ENCODE results near the gene ZNF723. TPM values are rescaled to one million over a fixed set of nuclear protein-coding genes. Genes with fewer than 3 reads are reported as not detected.
"Not testable (repeated sequence)": the region's sequence is repeated elsewhere in the genome, so short reads cannot be mapped to it uniquely, and the experiment has no call there.

Gene ZNF723
- polyA plus RNA-seq, 1 donor from 2014 or later: not detected

DNA sequence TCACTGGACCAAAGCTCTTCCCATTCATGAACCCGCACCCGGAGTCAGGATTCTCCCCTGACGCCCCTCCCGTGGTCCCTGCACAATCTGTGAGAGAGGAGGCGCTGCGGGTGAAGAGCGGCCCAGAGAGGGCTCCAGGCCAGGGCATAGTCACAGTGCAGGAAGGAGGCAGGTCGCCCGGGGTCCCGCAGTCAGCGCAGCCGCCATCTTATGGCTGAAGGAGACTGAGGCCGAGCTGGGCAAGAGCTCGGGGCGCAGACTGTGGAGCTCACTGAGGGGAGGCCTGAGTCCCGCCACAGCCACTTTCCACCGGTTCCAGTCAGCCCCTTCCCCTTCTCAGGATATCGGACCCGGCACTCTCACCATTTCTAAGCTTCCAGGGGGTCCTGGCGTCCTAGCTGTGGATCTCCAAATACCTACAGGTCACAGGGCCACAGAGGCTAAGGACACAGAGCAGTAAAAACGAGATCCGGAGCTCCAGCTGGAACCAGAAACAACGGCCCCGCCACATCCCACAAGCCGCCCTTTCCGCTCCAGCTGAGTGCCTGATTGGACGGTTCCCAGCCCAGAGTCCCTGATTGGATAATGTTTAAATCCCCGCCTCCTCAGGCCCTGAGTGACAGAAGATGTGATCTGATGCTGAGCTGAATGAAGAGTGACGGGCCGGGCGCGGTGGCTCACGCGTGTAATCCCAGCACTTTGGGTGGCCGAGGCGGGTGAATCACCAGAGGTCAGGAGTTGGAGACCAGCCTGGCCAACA, 48.3 kb upstream of the ZNF723 start, which contains the start of gene ZNF99:
ZNF99 (minus strand) TSS at position 501 of the 760 bp plus-strand sequence; CDS start at position 366, 135 bp downstream.
- Histone ChIP-seq H3K4me2 (ENCODE audit: low read length) (no peak within 1 kb of the TSS), H3K27ac (ENCODE audit: low read length) (no peak within 1 kb of the TSS), H3F3A (ENCODE audit: insufficient read depth, low read length, poor library complexity, severe bottlenecking) (no peaks in the 10 kb centered on the region), H3K79me2 (replicated peaks; ENCODE audit: insufficient read depth, low read length) (no peaks in the 10 kb centered on the region), H3K9me2 (ENCODE audit: insufficient read depth, low read length) (no peaks in the 10 kb centered on the region), H3K9ac (ENCODE audit: low read length) (no peak within 1 kb of the TSS), H3K36me3 (ENCODE audit: insufficient read depth, low read length) (no peaks in the 10 kb centered on the region), H2AFZ (ENCODE audit: low read depth, low read length) (no peak within 1 kb of the TSS), H3K9me3 (ENCODE audit: low read length) (no peaks in the 10 kb centered on the region), H3K27me3 (ENCODE audit: insufficient read depth, low read depth, low read length) (no peaks in the 10 kb centered on the region), H4K20me1 (ENCODE audit: insufficient read depth) (no peaks in the 10 kb centered on the region), H3K4me3 (ENCODE audit: low read length) (no peak within 1 kb of the TSS)
- TF ChIP-seq, protein P1, sequence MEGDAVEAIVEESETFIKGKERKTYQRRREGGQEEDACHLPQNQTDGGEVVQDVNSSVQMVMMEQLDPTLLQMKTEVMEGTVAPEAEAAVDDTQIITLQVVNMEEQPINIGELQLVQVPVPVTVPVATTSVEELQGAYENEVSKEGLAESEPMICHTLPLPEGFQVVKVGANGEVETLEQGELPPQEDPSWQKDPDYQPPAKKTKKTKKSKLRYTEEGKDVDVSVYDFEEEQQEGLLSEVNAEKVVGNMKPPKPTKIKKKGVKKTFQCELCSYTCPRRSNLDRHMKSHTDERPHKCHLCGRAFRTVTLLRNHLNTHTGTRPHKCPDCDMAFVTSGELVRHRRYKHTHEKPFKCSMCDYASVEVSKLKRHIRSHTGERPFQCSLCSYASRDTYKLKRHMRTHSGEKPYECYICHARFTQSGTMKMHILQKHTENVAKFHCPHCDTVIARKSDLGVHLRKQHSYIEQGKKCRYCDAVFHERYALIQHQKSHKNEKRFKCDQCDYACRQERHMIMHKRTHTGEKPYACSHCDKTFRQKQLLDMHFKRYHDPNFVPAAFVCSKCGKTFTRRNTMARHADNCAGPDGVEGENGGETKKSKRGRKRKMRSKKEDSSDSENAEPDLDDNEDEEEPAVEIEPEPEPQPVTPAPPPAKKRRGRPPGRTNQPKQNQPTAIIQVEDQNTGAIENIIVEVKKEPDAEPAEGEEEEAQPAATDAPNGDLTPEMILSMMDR (IDR thresholded peaks at IDR 0.05; ENCODE audit: poor library complexity, severe bottlenecking): no peak
- TF ChIP-seq, protein P2, sequence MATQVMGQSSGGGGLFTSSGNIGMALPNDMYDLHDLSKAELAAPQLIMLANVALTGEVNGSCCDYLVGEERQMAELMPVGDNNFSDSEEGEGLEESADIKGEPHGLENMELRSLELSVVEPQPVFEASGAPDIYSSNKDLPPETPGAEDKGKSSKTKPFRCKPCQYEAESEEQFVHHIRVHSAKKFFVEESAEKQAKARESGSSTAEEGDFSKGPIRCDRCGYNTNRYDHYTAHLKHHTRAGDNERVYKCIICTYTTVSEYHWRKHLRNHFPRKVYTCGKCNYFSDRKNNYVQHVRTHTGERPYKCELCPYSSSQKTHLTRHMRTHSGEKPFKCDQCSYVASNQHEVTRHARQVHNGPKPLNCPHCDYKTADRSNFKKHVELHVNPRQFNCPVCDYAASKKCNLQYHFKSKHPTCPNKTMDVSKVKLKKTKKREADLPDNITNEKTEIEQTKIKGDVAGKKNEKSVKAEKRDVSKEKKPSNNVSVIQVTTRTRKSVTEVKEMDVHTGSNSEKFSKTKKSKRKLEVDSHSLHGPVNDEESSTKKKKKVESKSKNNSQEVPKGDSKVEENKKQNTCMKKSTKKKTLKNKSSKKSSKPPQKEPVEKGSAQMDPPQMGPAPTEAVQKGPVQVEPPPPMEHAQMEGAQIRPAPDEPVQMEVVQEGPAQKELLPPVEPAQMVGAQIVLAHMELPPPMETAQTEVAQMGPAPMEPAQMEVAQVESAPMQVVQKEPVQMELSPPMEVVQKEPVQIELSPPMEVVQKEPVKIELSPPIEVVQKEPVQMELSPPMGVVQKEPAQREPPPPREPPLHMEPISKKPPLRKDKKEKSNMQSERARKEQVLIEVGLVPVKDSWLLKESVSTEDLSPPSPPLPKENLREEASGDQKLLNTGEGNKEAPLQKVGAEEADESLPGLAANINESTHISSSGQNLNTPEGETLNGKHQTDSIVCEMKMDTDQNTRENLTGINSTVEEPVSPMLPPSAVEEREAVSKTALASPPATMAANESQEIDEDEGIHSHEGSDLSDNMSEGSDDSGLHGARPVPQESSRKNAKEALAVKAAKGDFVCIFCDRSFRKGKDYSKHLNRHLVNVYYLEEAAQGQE (IDR thresholded peaks at IDR 0.05; ENCODE audit: borderline replicate concordance): no peak
- TF ChIP-seq MXI1 (conservative IDR thresholded peaks at IDR 0.05; ENCODE audit: poor library complexity, severe bottlenecking) (no peak), RAD21 (conservative IDR thresholded peaks at IDR 0.05) (no peak), POLR2AphosphoS5 (IDR thresholded peaks at IDR 0.05) (no peak), SMC3 (conservative IDR thresholded peaks at IDR 0.05; ENCODE audit: poor library complexity) (no peak), TAF1 (IDR thresholded peaks at IDR 0.05; ENCODE audit: low read depth) (no peak), EP300 (conservative IDR thresholded peaks at IDR 0.05; ENCODE audit: poor library complexity, severe bottlenecking) (no peak), EZH2 (IDR thresholded peaks at IDR 0.05; ENCODE audit: borderline replicate concordance, insufficient read depth, low read length, poor library complexity, severe bottlenecking) (no peak)

DNA sequence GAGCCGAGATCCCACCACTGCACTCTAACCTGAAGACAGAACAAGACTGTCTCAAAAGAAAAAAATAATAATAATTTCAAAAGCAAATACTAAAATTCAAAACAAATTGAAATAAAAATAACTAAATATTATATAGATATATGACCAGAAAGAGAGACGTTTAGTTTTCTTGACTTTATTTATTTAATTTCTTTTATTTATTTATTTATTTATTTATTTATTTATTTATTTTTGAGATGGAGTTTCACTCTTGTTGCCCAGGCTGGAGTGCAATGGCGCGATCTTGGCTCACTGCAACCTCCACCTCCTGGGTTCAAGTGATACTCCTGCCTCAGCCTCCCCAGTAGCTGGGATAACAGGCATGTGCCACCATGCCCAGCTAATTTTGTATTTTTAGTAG, 39.2 kb upstream of the ZNF723 start:
- H3K9me2 ChIP-seq (ENCODE audit: insufficient read depth, low read length); H3K27me3 ChIP-seq (ENCODE audit: insufficient read depth, low read depth, low read length); H2AFZ ChIP-seq (ENCODE audit: low read depth, low read length); H3K36me3 ChIP-seq (ENCODE audit: insufficient read depth, low read length); H3K4me2 ChIP-seq (ENCODE audit: low read length); H3K9me3 ChIP-seq (ENCODE audit: low read length); H3K79me2 ChIP-seq (replicated peaks; ENCODE audit: insufficient read depth, low read length); H4K20me1 ChIP-seq (ENCODE audit: insufficient read depth); H3K9ac ChIP-seq (ENCODE audit: low read length); H3F3A ChIP-seq (ENCODE audit: insufficient read depth, low read length, poor library complexity, severe bottlenecking); H3K4me3 ChIP-seq (ENCODE audit: low read length); H3K27ac ChIP-seq (ENCODE audit: low read length): not testable (repeated sequence)
